CD4-positive, alpha-beta T cell treated with Interleukin-17A for 1 hour (primary cell): ENCODE results near the gene CCNY.

ENCODE experiments used
- DNase-seq: peaks from one replicate; pipeline ENCODE4 v3.0.0-alpha.2; 2020

Gene CCNY

DNA sequence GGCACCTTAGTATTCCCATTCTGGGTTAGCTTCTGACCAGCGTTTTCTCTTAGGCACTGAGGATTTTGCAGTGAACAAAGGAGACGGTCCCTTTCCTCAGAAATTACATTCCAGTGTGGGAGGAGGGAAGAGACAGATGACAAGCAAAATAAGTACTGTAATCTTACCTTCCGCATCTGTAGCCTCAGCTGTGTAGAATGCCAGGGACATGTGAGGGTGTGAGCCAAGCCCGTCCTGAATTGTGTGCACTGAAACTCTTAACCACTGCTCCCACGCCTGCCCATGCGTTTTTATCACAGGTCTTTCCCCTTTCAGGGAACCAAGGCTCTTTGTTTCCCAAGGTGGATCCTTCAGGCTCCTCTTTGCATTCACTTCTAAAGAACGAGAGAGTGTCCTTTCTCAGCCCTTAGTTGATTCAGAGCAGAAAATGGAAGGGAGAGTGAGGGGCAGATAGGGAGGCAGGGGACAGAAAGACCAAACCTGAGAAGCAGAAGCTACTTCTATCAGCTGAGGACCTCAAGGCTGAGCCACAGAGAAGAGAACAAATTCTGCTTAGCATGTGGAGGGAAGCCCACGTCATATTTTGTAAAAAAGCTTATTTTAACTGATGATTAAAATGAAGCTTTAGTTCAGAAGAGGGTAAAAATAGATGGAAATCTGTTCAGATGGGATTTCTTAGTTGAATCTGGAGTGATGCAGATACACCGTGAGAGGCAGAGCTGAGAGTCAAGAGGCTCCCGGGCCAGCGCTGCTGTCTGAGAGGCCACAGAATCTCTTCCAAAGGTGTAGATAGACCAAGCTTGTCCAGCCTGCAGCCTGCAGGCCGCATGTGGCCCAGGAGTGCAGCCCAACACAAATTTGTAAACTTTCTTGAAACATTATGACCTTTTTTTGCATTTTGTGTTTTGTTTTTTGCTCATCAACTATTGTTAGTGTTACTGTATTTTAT is 122.5 kb downstream of the CCNY start:
- DNase-seq, result no peak

GRCh38 chr10:35459449-35459847 is 123.1 kb downstream of the CCNY start:
- no peak for DNase-seq

GRCh38 chr10:35460852-35461460 is 124.6 kb downstream of the CCNY start:
- DNase-seq, result no peak

DNA sequence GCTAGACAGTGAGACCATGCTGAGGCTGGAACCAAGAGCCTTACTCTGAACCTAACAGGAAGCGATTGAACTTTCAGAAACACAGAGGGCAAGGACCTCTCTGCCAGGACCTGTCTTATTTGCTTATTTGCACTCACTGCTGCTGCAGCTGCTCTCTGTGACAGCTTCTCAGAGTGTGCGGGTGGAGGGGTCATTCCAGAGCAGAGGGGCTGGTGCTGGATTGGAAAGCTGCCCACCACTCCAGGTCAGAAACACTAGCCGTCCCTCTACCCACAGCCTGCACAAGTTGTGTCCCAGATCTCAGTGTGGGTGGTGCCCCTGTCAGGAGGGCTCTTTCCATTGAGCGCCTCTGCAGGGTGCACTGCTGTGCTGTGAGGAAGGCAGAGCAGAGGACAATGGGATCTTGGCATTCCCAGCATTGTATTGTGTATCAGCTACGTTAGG is 126.2 kb downstream of the CCNY start:
- no peak for DNase-seq

DNA sequence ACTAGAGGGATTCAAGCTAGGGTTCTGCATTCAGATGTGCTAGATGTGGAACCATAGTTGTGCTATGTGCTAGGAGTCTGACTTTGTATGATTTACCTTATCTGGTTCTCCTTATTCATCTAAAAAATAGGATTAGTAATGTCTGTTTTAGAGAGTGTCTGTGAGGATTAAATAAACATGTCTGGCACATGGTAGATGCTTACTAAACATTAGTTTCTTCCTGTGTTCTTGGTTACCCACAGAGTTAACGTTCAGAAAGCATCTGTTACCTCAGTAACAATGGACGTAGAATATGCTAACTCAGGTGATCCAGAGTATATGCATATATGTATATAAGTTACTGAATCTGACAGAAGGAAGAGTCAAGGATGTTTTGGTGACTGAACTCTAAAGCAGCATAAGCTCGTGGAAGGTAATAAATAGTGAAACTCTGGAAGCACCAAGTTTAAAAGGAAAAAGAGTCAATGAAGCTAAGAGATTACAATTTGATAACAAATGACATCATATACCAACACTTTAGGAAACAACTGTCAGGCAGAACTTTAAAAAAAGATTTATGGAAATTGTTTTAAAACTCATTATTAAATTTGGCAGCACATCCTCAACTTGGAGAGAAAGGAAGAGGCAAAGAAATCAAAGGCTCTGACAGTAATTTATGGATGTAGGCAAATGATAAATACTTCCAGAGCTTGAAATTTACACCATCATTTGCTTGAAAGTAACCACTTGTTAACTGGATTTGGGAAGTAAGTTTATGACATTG is 127.0 kb downstream of the CCNY start:
- no peak for DNase-seq

GRCh38 chr10:35463878-35464277 is 127.6 kb downstream of the CCNY start:
- no peak for DNase-seq

- DNase-seq, result no peak
Measured at GRCh38 chr10:35464825-35465456, 128.6 kb downstream of the CCNY start.

- DNase-seq, result no peak
Measured at GRCh38 chr10:35465673-35466072, 129.4 kb downstream of the CCNY start.

- DNase-seq, result no peak
Measured at GRCh38 chr10:35466170-35466569, 129.9 kb downstream of the CCNY start.

- no peak for DNase-seq
Measured at GRCh38 chr10:35466661-35467060, 130.4 kb downstream of the CCNY start.

- no peak for DNase-seq
Measured at GRCh38 chr10:35467186-35467585, 130.9 kb downstream of the CCNY start.

- DNase-seq, result no peak
Measured at GRCh38 chr10:35470248-35470924, 134.1 kb downstream of the CCNY start.

DNA sequence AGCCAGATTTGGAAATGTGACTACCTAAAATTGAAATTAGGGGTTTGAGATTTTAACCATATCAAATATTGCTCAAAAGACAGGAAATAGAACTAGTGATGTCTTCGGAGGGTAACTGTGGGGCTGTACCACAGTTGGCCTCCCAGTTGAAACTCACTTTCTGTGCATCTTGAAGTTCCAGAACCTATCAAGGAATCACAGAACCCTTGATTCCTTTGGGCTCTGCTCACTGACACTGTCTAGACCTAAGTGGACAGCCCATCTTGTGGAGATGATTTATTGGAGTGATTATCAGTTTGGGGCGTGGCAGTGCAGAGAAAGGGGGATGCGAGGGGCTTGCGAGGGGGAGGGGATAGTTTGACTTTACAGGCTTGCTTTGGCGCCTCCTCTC is 134.6 kb downstream of the CCNY start:
- no peak for DNase-seq

GRCh38 chr10:35471435-35471834 is 135.1 kb downstream of the CCNY start:
- no peak for DNase-seq

- DNase-seq, result no peak
Measured at GRCh38 chr10:35480142-35480541, 143.8 kb downstream of the CCNY start.

DNA sequence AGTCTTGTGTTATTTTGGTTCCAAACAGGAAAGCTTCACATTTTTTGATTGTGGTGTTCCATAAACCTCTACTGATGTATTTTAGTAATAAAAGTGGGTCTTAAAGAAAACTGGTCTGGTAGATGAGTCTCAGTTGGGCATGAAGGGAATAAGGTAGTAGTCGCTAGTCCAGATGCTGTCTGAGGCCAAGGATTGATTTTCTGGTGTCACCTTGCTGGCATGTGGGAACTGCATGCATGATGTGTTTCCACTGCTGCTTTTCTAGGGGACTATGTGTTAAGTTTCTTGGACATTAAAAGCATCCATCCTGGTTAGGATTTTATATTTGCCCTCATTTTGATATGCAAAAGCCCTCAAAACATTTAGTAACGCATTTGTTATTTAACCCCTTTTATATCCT is 145.1 kb downstream of the CCNY start:
- no peak for DNase-seq

GRCh38 chr10:35486297-35486990 is 150.1 kb downstream of the CCNY start:
- no peak for DNase-seq

GRCh38 chr10:35487336-35488034 is 151.2 kb downstream of the CCNY start:
- no peak for DNase-seq

DNA sequence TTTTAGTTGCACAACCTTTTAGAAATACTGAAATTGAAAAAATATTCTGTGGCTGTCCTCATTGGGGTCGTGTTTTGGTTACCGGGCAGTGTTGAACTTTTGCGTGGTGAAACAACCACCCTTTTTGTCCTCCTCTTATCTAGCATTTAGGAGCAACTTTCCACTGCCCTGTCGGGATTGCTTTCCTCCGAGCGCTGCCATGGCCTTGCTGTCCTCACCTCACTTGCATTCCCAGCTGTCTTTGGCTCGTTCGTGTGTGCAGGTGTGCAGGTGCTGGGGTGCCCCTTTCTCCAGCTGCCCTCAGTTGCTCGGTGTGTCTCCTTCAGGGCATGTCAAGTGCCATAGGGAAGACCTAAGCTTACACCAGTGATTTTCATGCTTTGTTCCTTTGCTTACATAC is 151.9 kb downstream of the CCNY start:
- no peak for DNase-seq

DNA sequence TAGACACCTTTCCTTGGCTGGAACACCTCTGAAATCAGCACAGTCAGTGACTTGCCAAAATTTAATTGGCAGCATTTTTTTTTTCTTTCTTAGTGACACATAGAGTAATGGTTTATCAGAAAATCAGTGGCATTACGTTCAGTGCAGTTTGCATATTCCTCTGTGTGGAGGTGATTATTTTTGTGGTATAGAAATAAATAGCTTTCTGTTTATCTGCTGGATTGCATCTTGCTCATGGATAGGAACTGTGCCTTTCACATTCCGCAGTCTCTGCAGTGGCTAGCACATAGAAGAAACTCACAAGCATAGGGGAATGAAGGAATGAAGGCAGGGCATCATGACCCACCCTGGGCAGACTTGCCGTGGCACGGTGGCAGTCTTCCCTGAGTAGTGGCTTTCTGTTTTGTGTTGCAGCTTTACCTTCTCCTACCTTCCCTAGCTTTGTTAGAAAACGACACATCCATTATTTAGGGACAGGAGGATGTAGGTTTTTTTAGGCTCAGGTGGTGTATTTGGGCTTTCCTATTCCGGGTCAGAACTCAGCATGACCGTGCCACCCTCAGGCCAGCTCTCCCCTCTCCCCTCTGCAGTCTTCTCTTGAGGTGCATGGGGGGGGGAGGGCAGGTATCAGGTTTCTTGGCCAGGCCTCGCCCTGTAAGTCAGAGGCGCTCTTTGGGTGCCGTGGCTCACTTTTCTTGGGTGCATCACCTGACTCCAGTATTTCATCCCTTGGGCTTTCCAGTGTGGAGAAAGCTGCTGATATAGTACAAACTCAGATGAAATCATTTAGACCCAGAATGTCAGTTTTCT is 156.3 kb downstream of the CCNY start:
- no peak for DNase-seq
